ENCODE results near the gene PSMD9. TPM values are rescaled to one million over a fixed set of nuclear protein-coding genes. Genes with fewer than 3 reads are reported as not detected.

Gene PSMD9
- total RNA-seq (10 to 100 TPM; 24.4 to 57.0 (median 35.5) TPM), polyA plus RNA-seq (10 to 100 TPM; 25.6 to 58.7 TPM)
- long read RNA-seq, donor 1, transcript PSMD9-201 (6 exons, 2,307 nt) = minor isoform, 5 of 124 reads
- long read RNA-seq, donor 1, transcript PSMD9-207 (6 exons, 2,784 nt) = major isoform, 109 of 124 reads
- long read RNA-seq, donor 1, partial matches to known transcripts = 0 of 124 reads
- long read RNA-seq, donor 1, other reads (novel, unspliced or antisense) = 4 of 124 reads
- long read RNA-seq, donor 2, transcript PSMD9-207 (6 exons, 2,784 nt) = major isoform, 42 of 62 reads
- long read RNA-seq, donor 2, partial matches to known transcripts = 12 of 62 reads
- long read RNA-seq, donor 2, other reads (novel, unspliced or antisense) = 0 of 62 reads
- long read RNA-seq, donor 3, transcript PSMD9-207 (6 exons, 2,784 nt) = major isoform, 51 of 57 reads
- long read RNA-seq, donor 3, partial matches to known transcripts = 0 of 57 reads
- long read RNA-seq, donor 3, other reads (novel, unspliced or antisense) = 1 of 57 reads

DNA sequence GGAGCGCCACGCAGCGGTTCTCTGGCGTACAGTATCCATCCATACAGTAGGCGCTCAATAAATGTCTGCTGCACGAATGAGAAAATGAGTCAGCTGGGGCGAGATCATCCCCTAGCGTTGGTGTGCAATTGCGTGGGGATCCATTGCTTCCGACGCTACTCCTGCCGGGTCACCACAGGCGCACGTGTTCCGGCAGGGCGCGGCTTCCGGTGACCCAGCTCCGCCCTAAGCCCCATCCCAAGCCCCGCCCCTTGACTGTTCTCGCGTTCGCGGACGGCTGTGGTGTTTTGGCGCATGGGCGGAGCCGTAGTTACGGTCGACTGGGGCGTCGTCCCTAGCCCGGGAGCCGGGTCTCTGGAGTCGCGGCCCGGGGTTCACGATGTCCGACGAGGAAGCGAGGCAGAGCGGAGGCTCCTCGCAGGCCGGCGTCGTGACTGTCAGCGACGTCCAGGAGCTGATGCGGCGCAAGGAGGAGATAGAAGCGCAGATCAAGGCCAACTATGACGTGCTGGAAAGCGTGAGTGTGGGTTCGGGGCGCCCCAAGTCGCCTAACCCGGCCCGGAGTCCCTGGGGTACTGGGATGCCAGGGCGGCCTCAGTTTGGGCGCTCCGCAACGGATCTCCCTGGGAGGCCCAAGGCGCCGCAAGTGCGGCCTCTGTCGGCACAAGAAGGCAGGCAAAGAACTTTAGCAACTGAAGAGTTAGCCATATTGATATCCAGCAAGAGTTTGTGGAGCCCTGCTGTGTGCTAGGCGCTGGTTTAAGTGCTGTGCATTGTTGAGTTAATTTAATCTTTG, at the start of gene PSMD9:
Gene PSMD9 (plus strand): TSS at position 313 of the 796 bp plus-strand sequence. CDS start 67 bp downstream, at position 380.
- peak; percentile 26 for TF ChIP-seq EP300 (IDR thresholded peaks at IDR 0.05)
- TF ChIP-seq, protein P1, sequence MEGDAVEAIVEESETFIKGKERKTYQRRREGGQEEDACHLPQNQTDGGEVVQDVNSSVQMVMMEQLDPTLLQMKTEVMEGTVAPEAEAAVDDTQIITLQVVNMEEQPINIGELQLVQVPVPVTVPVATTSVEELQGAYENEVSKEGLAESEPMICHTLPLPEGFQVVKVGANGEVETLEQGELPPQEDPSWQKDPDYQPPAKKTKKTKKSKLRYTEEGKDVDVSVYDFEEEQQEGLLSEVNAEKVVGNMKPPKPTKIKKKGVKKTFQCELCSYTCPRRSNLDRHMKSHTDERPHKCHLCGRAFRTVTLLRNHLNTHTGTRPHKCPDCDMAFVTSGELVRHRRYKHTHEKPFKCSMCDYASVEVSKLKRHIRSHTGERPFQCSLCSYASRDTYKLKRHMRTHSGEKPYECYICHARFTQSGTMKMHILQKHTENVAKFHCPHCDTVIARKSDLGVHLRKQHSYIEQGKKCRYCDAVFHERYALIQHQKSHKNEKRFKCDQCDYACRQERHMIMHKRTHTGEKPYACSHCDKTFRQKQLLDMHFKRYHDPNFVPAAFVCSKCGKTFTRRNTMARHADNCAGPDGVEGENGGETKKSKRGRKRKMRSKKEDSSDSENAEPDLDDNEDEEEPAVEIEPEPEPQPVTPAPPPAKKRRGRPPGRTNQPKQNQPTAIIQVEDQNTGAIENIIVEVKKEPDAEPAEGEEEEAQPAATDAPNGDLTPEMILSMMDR (IDR thresholded peaks at IDR 0.05) = peak; percentile 44 to 70 (median 62)
- TF ChIP-seq POLR2A (IDR thresholded peaks at IDR 0.05) = no peak
- DNase-seq = peak; percentile 97 to 99 (median 98)
- intact Hi-C loops (cut with DNase I) = loop anchor here (2.0 to 10.0 kb wide), 3 partner anchors 91 to 194 kb away; no protein-coding TSS in a partner anchor
- Histone ChIP-seq H3K36me3 (no peaks in the 10 kb centered on the region), H3K27ac (peak within 1 kb of the TSS; percentile 85 to 86), H3K27me3 (no peaks in the 10 kb centered on the region), H3K4me3 (peak within 1 kb of the TSS; percentile 96), H3K4me1 (ENCODE audit: insufficient read depth) (peaks cover 10% of the 10 kb centered on the region), H3K9me3 (no peaks in the 10 kb centered on the region)
- WGBS, 3 donors = 0 to 1% (median 0%) methylated on average over 51 to 67 of the region's 67 CpGs

DNA sequence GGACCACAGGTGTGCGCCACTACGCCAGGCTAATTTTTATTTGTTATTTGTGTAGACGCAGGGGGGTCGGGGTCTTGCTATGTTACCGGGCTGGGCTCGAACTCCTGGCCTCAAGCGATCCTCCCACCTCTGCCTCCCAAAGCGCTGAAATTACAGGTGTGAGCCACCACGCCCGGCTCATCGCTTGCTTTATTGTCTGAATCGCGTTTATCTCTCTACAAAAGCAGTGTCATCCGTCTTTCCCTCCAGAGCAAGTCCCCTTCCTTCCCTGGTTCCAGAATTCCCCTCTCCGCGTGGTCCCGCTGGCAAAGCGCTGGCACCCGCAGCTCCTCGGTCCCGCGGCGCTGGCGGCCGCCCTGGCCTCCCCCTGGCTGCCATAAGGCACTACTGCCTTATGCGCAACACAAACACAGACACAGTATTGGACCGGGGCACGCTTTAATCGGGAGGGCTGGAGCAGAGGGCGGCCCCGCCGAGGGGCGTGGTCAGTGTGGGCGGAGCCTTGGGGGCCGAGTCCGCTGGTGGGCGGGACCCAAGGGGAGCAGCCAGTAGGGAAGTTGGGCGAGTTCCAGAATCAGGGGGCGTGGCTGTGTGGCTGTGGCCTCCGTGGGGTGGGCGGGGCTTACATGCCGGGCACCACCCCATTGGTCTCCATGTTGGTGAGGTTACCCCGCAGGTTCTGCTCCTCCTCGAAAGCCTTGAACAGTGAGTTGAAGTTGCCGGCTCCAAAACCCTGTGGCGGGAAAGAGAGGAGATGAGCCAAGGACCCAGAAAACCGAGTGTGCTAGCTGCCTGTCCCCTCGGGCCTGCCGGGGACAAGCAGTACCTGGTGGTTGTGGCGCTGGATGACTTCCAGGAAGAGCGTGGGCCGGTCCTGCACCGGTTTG, 49.2 kb upstream of the PSMD9 start:
- WGBS, 3 donors = 9 to 11% (median 11%) methylated on average over 52 to 53 of the region's 53 CpGs
- no peaks in the 10 kb centered on the region for H3K9me3 ChIP-seq
- no peak overlapping the region for H3K27ac ChIP-seq
- TF ChIP-seq EP300 (IDR thresholded peaks at IDR 0.05) (no peak), POLR2A (IDR thresholded peaks at IDR 0.05) (peak; percentile 29)
- TF ChIP-seq, protein P1 (IDR thresholded peaks at IDR 0.05) = peak; percentile 35 to 61 (median 59)
- H3K4me3 ChIP-seq = peak overlapping the region; percentile 51
- H3K4me1 ChIP-seq (ENCODE audit: insufficient read depth) = peaks cover 1% of the 10 kb centered on the region
- intact Hi-C loops (cut with DNase I) = loop anchor here in 1 of 4 donors (10.0 kb wide), 1 partner anchor 55 kb away; no protein-coding TSS in a partner anchor
- H3K36me3 ChIP-seq = no peaks in the 10 kb centered on the region
- peak; percentile 100 for DNase-seq
- H3K27me3 ChIP-seq = no peaks in the 10 kb centered on the region

- Histone ChIP-seq H3K36me3 (no peaks in the 10 kb centered on the region), H3K27me3 (no peaks in the 10 kb centered on the region), H3K4me1 (ENCODE audit: insufficient read depth) (peaks cover 1% of the 10 kb centered on the region), H3K27ac (no peak overlapping the region), H3K9me3 (no peaks in the 10 kb centered on the region), H3K4me3 (peak overlapping the region; percentile 51)
- TF ChIP-seq EP300 (IDR thresholded peaks at IDR 0.05) = no peak
- TF ChIP-seq, protein P1 (IDR thresholded peaks at IDR 0.05) = no peak
- no peak for TF ChIP-seq POLR2A (IDR thresholded peaks at IDR 0.05)
- DNase-seq = no peak
- intact Hi-C loops (cut with DNase I) = loop anchor here in 1 of 4 donors (10.0 kb wide), 1 partner anchor 55 kb away; no protein-coding TSS in a partner anchor
- 74 to 78% (median 76%) methylated on average over 24 of the region's 24 CpGs for WGBS, 3 donors
These were observed 48.4 kb upstream of the PSMD9 start for GRCh38 chr12:121839993-121840761.

Measured in ovary (tissue), 10 donors.